GM12874 (cell line): ENCODE data around the gene MEOX1.

Source experiments
- CTCF ChIP-seq: IDR thresholded peaks from 2 replicates; pipeline ENCODE4 v1.5.1; 2011; ENCODE audit warnings: low read depth, mild to moderate bottlenecking, control low read depth, low read length, moderate library complexity; ENCODE audit not compliant: insufficient read depth

The MEOX1 gene

DNA sequence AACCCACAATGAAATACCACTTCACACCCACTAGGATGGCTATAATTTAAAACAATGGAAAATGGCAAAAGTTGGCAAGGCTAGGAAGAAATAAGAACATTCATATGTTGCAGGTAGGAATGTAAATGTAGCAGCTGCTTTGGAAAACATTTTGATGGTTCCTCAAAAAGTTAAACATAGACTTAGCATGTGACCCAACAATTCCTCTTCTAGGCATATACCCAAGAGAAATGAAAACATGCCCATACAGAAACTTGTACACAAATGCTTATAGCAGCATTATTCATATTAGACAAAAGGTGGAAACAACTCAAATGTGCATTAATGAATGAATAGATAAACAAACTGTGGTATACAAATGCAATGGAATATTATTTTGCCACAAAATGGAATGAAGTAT lies 36.1 kb downstream of the MEOX1 start:
- TF ChIP-seq CTCF, result no peak

- TF ChIP-seq CTCF, result no peak
These were observed 41.1 kb downstream of the MEOX1 start for GRCh38 chr17:43620581-43620980.

DNA sequence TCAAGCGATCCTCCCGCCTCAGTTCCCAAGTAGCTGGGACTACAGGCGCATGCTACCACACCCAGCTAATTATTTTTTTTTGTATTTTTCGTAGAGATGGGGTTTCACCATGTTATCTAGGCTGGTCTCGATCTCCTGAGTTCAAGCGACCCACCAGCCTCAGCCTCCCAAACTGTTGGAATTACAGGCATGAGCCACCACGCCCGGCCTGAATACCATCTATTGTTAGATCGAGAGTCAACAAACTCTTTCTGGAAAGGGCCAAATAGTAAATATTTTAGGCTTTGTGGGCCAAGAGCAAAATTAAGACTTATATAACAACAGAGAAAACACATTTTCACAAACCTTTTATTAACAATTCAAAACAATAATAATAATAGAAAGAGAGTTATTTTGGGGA lies 41.6 kb downstream of the MEOX1 start:
- TF ChIP-seq CTCF, result no peak

DNA sequence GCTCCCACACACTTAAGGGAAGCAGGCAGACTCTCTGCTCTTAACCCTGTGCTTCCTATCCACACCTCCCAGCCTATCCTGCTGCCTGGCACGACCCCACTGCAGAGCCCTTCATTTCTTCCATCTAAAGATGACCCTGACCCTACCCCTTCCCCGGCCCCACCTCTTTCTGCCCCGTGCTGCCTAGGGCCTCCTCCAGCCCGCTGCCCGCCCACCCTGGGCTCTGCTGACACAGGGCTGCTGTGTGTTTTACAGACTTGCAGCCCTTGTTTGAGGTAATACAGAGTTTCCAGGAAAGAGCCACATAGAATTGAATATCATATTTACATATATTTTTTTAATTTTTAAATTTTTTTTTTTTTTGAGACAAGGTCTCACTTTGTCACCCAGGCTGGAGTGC lies 42.0 kb downstream of the MEOX1 start:
- TF ChIP-seq CTCF, result no peak

GRCh38 chr17:43618276-43618675 lies 43.4 kb downstream of the MEOX1 start:
- no peak for TF ChIP-seq CTCF

DNA sequence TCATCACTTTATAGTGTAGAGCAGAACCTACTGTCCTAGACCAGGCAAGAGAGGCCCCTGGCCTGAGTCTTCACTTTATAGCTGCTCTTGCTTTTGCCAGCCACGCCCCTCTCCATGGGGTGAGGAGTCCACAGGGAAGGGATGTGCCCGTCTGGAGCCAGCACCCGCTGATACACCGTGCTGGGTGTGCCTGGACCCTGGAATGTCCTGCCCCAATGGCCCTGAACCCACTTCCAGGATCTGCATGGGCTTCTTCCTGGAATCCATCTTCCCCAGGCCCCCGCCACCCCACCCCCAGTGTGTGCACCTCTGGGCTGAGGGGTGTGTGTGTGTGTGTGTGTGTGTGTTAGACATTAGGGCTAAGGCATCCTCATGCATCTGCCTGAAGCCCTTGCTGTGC lies 44.9 kb downstream of the MEOX1 start:
- TF ChIP-seq CTCF, result no peak

DNA sequence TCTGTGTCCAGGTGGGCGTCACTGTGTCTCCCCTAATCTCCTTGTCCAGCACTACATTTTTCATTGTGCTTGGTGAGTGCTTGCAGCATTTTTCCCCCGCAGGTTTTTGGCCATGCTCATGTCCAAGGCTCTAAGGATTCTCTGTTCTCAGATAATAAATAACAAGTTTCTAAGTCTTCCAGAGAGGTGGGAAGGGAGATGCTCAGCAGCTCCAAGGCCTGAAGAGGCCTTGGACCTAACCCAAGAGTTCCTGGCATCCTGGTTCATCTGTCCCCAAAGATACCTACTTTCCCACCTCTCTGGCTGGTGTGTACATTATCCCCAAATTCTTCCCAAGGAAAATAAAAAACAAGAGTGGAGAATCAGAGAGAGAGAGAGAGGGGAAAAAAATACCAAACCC lies 45.3 kb downstream of the MEOX1 start:
- no peak for TF ChIP-seq CTCF

- no peak for TF ChIP-seq CTCF
These were observed 45.7 kb downstream of the MEOX1 start for GRCh38 chr17:43616029-43616351.
